T-helper 2 cell treated with Interferon-gamma antibody and Interleukin-4, amounts not matched to agents 100 ng/mL and 5 ng/mL, for 36 hours (primary cell): ENCODE measurements around the gene POLR1H. TPM values are rescaled to one million over a fixed set of nuclear protein-coding genes. Genes with fewer than 3 reads are reported as not detected.
"Not testable (repeated sequence)": the region's sequence is repeated elsewhere in the genome, so short reads cannot be mapped to it uniquely, and the experiment has no call there.

ENCODE experiments used
- intact Hi-C: fragments of 100-400 bp; cut with micrococcal nuclease; formaldehyde crosslinking; loops from one replicate; pipeline ENCODE4 v1.15.1; 2023
- total RNA-seq: library from RNA; stranded (reverse); gene quantifications from 2 replicates; pipeline ENCODE4 v1.2.3, GENCODE V29; 2022

The POLR1H gene, protein sequence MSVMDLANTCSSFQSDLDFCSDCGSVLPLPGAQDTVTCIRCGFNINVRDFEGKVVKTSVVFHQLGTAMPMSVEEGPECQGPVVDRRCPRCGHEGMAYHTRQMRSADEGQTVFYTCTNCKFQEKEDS
- 69.6 and 72.2 TPM in 2 replicates for total RNA-seq

DNA sequence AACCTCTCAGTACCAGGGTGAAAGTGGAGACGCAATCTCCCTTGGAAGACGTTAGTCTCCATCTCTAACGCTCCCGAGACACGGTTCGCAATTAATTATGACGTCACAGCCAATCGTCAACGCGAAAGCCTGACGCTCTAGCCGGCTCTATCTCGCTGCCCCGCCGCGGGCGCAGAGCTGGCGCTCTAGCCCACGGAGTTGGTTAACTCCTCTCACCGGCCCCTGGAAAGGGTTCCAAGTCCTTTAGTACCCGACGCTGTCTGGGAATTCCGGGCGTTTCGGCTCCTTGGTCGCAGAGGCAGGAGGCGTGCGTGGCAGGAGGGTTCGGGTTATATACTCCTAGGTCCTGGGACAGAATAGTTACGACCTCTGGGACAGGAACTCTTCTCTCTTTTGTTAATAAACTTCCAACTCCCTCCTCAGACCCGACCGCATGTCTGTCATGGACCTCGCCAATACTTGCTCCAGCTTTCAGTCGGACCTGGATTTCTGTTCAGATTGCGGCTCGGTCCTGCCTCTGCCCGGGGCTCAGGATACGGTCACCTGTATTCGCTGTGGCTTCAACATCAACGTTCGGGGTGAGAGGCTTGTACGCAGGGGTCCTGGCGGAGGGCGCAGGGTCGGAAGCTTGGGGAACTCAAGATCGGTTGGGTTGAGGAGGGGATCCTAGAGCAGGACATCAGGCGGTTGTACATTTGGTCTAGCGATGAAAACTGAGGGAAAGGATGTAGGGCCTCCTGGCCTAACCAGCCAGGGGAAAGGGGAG is at the start of gene POLR1H:
Gene POLR1H, plus strand, starts transcription at position 174 of the 766 bp plus-strand sequence. Its CDS starts 260 bp downstream, at position 434.
- intact Hi-C loops, result loop anchor here (1.0 to 10.0 kb wide), 6 partner anchors 86 to 656 kb away; partner anchors contain the start of genes HLA-A and MDC1

DNA sequence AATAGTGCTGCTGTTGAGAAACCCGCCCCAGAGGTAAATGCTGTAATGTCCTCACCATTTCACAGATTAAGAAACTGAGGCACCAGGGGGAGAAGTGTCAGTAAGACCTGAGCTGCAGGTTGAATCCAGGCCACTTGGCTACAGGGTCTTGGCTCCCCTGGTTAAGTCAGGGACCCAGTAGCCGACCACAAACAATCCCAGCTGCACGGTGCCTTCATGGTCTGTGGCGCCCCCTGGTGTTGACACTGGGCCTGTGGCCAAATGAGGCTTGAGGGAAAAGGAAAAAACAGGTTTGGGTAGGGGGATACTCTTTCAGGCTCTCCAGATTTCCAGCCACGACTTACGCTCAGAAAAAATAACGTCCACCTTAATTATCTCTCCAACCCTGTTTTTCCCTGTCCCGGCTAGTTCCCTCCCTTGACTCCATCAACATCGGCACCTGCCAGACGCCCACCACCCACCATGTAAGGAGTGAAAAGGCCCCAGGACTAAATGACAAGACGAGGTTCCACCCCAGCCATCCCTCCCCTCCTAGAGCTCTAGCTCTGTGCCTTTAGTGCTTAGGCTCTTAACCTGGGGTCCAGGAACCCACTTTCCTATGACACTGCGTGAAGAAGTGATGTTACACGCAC is 47.7 kb upstream of the POLR1H start:
- intact Hi-C loops, result loop anchor here (1.0 kb wide), 1 partner anchor 165 kb away; no protein-coding TSS in a partner anchor

DNA sequence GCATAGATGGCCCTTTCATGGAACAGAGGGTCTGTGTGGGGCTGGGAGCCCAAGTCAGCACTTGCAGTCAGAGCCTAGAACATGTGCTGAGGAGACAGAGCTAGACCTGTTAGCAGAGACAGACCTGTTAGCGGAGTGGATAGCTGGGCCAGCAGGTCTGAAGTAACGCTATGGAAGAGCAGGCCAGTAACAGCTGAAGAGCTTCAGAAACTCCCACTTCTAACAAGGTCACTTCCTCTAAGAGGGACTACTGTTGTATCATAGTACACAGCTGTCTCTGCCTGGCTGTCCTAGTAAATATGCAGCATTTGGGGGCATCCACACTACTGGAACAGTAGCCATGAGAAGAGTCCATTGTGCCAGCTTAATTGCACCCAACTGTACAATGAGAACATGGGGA is 41.2 kb upstream of the POLR1H start:
- intact Hi-C loops, result no loop called here

DNA sequence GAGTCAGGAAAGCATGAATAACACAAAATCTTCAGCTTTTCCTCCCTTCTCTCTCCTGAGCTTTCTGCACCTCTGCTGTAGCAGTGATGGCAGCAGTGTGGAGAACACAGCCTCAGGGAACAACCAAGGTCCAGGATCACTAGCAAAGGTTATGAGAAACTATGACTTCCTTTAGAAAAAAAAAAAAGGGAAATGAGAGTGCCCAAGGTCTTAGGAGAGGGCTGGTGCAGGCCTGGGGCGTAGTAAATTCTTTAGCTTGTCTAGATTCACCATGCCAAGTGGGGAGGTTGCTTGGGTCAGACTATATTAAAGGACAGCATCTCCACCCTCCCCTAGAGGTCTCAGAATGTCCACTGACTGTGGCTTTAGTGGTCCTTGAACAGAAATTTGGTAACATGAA is 40.4 kb upstream of the POLR1H start:
- intact Hi-C loops, result no loop called here

DNA sequence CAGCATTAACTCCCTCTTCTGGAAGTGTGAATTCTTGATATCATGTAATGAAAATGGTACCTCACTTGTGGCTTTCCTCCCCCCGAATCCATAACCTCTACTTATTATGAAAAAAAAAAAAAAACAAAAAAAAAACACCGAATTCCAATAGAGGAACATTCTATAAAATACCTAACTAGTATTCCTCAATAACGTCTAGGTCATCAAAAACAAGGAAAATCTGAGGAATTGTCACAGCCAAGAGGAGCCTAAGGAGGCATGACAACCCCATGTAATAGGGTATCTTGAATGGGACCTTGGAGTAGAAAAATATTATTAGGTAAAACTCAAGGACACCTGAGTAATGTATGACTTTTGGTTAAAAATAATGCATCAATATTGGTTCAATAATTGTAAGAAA is 38.9 kb upstream of the POLR1H start:
- intact Hi-C loops, result no loop called here

DNA sequence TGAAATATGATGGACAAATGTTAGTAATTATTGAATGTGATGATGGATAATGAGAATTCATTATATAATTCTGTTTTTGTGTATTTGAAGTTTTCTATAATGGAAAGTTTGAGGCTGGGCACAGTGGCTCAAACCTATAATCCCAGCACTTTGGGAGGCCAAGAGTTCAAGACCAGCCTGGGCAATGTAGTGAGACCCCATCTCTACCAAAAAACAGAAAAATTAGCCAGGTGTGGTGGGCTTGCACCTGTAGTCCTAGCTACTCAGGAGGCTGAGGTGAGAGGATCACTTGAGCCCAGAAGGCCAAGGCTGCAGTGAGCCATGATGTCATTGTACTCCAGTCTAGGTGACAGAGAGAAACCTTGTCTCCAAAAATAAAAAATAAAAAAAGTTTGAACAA is 38.4 kb upstream of the POLR1H start:
- intact Hi-C loops, result not testable (repeated sequence)

DNA sequence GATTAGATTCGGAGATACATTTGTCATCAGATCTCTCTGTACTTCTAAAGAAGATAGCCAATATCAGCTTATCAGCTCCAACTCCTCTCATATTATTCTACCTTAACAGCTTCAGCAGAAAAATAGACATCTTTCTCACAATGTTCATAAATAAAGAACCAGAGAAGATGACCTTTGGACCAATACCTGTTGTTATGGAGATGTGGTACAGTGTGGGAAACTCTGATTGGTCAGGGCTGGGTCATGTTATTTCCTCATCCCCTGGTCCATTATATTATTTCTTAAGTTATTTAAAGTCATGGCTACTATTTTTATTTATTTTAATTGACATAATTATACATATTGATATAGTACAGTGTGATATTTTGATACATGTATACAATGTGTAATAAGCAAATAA is 35.9 kb upstream of the POLR1H start:
- intact Hi-C loops, result no loop called here

DNA sequence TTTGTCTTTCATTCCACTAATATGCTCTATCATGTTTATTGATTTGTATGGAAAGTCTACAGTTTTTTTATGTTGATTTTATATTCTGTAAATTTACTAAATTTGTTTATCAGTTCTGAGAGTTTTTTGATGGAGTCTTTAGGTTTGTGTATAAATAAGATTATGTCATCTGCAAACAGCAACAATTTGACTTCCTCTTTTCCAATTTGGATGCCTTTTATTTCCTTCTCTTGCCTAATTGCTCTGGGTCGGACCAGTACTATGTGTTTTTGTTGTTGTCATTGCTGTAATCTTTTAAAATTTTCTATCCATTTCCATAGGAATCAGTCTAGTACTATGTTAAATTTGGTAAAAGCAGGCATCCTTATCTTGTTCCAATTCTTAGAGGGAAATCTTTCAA is 31.5 kb upstream of the POLR1H start:
- intact Hi-C loops, result no loop called here

DNA sequence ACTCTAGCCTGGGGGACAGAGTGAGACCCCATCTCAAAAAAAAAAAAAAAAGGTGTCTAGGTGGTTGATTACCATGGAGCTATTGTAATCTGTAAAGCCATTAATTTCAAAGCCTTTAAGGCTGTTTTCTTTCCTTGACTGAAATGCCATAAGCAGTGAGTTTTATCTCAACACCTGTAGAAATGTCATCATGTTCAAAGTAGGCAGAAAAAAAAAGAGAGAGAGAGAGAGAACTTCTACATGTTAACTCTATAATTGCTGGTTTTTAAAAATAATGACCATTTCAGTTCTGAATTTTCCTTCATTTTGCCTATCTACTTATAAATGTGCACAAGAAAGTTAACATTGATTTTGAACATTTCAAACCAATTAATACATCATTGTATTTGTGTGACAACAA is 29.7 kb upstream of the POLR1H start:
- intact Hi-C loops, result no loop called here

DNA sequence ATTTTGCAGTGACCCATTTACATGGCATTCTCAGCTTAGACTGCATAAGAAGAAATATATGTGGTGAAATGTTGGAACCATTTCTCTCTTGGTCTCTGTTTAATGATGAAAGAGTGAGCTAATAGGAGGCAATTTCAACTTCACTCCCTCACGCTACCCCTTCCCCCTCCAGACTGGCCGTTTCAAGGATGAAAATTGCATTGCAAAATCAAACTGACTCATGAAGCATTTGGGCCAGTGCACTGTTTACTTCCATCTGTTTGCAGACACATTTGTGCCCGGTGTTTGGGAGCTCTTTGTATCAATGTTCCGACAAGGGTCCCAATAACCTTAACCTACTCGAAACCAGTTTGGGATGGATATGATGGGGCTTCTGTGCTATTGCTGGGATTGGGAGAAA is 27.6 kb upstream of the POLR1H start:
- intact Hi-C loops, result not testable (repeated sequence)

DNA sequence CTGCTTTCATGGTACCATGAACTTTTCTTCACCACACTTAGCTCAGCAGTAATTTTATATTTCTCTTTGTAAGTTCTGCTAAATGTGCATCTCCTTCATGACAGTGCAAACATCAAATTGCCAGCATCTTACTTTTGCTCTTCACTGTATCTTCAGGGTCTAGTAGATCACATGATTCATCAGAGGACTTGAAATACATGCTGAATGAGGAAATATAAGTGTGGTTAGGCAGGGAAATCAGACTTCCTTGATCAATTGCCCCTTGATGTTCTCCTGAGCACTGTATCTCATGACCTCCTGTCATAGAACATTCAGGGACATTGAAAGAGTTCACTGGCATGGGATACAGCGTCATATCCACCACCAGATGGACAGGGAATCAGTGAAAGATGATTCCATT is 25.3 kb upstream of the POLR1H start:
- intact Hi-C loops, result no loop called here

DNA sequence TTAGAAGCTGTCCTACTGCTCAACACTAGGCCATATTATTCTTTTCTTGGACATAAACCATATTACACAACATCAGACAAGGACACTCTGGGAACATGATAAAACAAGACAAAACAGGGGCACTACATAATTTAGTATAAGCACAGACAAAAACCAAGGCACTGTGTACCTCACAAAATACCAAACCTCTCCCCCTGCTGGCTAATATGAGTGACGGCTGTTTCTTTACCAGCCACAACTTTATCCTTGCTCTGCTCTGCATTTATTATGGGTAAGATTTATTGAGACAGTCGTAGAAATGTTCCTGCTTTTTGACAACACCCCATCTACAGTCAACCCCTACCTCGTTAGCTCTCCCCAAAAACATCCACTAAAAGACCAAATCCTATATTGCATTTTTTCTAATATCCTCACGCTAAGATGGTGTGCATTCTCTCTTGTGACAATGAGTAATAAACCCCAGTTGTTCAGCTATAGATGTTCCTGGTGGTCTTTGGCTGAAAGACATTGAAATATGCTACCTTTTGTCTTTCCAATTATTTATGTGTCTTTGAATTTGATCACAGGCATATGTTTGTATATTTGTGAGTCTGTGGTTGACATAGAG is 23.8 kb upstream of the POLR1H start:
- intact Hi-C loops, result no loop called here

DNA sequence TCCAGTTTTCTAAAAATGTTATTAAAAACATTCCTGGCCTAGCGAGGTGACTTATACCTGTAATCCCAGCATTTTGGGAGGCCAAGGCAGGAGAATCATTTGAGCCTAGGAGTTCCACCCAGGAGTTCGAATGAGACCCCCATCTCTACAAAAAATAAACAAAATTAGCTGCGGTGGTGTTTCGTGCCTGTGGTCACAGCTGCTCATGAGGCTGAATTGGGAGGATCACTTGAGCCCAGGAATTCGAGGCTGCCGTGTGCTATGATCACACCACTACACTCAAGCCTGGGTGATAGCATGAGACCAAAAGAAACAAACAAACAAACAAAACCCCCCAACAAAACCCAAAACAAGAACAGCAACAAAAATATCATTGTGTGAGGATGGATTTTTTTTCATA is 19.8 kb upstream of the POLR1H start:
- intact Hi-C loops, result no loop called here

DNA sequence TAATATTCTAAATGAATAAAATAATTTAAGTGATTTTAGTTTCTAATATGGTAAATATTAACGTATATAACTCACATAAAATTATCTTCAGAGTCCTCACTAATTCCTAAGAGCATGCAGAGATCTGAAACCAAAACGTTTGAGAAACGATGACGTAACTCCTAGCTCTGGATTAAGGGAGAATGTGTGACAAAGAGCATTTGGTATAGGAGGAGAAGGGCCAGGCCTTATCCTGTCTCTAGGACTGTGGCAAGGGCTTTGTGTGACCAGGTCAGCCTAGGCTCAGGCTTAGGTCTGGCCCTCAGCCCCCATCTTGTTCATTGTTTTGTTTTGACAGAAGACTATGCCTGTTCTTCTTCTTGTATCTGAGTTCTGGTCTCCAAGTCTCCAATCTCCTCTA is 19.2 kb upstream of the POLR1H start:
- intact Hi-C loops, result no loop called here

DNA sequence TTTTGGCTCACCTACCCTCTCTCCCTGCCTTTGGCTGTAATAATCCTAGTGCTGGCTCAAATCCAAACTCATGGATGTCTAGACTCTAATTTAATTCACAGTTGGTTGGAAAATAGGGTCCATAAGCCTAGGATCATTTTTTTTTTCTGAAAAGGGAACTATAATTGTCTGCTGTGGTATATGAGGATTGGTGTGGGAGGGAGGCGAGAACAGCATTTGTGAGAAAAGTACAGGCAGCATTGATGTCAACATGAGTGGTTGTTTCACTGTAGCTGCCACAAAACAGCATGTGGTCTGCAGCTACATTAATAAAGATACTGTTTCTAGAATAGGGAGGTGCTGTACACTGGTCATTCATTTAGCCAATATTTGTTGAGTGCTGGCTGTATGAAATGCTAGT is 18.6 kb upstream of the POLR1H start:
- intact Hi-C loops, result no loop called here

DNA sequence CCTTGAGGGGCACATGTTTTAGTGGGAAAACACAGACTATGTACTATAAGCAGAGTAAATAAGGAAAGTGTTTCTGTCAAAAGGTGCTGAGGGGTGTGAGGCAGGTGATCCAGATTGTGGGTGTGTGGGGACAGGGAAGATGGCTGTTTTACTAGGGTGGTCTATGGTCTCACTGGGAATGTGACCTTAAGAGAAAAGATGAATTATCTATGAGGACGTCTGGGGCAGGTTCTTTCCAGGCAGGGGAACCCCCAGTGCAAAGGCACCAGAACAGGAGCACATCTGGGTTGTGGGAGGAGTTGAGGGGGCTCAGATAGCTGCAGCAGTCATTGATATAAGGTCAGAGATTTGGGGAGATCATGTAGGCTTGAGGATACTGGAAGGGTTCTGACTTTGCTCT is 18.2 kb upstream of the POLR1H start:
- intact Hi-C loops, result no loop called here

DNA sequence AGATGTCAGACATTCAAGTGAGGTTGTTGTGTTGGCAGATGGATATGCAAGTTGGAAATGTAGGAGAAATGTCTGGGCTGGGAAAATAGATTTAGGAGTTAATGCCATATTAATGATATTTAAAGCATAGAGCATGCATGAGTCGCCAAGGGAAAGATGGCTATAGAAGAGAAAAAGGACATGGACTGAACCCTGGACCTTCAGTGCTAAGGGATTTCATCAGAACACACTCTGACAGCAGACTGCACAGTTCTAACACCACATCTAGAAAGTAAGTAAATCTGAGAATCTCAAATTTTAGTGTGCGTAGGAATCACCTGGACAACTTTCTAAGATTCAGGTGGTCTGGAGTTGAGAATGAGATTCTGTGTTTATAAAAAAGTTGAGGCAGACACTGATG is 17.3 kb upstream of the POLR1H start:
- intact Hi-C loops, result no loop called here

DNA sequence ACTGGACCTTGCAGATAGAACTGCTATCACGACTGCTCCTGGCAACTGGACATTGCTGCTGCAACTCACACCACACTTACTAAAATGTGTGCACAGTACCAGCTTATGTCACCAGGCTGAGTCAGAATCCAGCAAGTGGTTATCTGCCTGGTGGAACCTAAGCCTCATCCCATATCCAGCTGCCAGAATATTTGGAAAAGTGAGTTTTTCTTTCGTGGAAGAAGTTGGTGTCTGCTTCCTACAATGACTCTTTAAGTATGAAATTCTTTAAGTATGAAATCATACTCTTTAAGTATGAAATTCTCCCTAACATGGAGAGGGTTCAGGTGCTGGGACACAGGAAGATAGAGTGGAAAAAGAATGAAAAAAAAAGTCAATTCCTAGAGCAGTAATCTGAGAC is 16.4 kb upstream of the POLR1H start:
- intact Hi-C loops, result no loop called here

DNA sequence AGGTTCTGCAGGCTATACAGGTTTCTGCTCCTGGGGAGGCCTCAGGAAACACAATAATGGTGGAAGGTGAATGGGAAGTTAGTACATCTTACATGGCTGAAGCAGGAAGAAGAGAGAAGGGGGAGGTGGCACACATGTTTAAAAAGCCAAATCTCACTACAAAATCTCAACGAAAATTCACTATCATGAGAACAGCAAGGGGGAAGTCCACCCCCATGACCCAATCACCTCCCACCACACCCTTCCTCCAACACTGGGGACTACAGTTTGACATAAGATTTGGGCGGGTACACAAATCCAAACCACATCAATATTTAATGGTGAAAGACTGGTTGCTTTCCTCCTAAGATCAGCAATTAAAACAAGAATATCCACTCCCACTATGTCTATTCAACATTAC is 13.8 kb upstream of the POLR1H start:
- intact Hi-C loops, result no loop called here

DNA sequence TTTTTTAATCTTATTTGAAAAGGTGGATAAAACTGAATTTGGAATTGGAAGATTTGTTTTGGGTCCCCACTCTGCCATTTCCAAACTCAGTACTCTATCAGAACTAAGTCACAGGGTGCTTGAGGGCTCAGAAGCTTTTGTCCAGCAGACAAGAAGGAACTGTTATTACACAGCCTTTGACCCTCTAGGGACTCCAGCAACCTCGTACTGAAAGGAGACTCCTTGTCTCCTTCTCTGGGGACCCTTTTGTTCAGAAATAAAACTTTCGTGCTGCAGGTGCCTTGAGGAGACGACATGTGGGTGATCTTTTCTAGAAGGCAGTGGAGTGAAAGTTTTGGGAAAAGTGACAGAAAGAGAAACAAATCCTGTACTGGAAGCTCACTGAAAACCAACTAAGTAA is 7.4 kb upstream of the POLR1H start:
- intact Hi-C loops, result no loop called here

DNA sequence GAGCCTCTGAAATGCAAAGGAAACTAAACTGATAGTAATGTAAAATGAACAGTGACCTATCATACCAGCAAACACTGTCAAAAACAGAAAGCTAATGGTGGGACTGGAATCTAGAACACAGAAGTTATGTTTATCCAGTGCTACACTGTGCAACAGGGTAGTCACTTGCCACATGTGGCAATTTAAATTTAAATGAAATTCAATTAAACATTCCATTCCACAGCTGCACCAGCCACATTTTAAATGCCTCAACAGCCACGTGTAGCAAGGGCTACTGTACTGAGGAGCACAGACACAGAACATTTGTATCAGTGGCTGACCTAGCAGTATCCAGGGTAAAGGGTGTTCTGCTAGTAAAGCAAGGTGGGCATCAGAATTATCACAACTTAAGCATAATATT is 5.6 kb upstream of the POLR1H start:
- intact Hi-C loops, result no loop called here

DNA sequence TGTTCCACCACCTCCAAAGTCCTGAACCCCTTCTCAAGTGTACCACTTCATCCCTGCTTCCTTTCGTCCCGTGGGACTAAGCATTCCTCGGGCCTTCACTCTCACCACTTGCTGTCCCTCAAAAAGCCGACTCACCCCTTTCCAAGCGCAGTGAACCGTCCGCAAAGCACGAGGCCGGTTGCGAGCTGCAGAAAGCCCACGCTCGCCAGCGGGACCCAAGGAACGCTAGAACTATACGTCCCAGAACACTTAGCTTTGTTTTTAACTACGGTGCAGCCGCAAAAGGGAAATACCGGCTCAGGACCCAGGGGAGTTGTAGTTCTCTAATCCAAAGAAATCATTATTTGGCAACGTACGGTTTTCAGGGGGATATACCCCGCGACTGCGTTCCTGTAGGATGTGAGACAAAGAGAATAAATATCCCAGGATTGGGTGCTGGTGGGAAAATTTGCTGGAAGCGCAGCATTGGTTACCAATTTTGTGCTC is 416 bp upstream of the POLR1H start:
- intact Hi-C loops, result loop anchor here (1.0 to 10.0 kb wide), 6 partner anchors 86 to 657 kb away; partner anchors contain the start of genes HLA-A and MDC1
